GM12892 (cell line): ENCODE results near the gene ARNT2.

Experiments used
- DNase-seq: peaks from one replicate; pipeline ENCODE4 v3.0.0; 2011; ENCODE audit not compliant: insufficient read length
- FAIRE-seq: peaks from 2 replicates; lab custom pipeline; 2011; peaks lifted over from hg19 to GRCh38; lab: Jason Lieb, UNC
- POLR2A ChIP-seq: IDR thresholded peaks from 2 replicates; pipeline ENCODE4 v1.6.1; 2011; ENCODE audit warnings: low read depth, low read length, control low read depth
- POLR2AphosphoS5 ChIP-seq: IDR thresholded peaks from 2 replicates; pipeline ENCODE4 v1.6.1; 2011; ENCODE audit warnings: low read depth, low read length, control low read depth
- TAF1 ChIP-seq: IDR thresholded peaks from 2 replicates; pipeline ENCODE4 v1.6.1; 2011; ENCODE audit warnings: low read depth, mild to moderate bottlenecking, control low read depth, low read length, borderline replicate concordance

The ARNT2 gene

GRCh38 chr15:80514071-80514780 is 110.0 kb downstream of the ARNT2 start:
- TF ChIP-seq TAF1 = no peak
- no peak for TF ChIP-seq POLR2AphosphoS5
- no peak for FAIRE-seq
- DNase-seq = no peak

GRCh38 chr15:80517290-80517689 is 113.1 kb downstream of the ARNT2 start:
- TF ChIP-seq TAF1 (no peak), POLR2AphosphoS5 (no peak), POLR2A (no peak)
- FAIRE-seq (no peak), DNase-seq (no peak)

GRCh38 chr15:80518522-80518921 is 114.3 kb downstream of the ARNT2 start:
- no peak for FAIRE-seq

GRCh38 chr15:80523746-80524145 is 119.6 kb downstream of the ARNT2 start:
- DNase-seq = no peak
- TF ChIP-seq POLR2A (no peak), TAF1 (no peak), POLR2AphosphoS5 (no peak)
- FAIRE-seq = no peak

More at GRCh38 chr15:80518522-80518921, 114.3 kb downstream of the ARNT2 start:
- DNase-seq = no peak
- TF ChIP-seq POLR2AphosphoS5 (no peak), POLR2A (no peak), TAF1 (no peak)

DNA sequence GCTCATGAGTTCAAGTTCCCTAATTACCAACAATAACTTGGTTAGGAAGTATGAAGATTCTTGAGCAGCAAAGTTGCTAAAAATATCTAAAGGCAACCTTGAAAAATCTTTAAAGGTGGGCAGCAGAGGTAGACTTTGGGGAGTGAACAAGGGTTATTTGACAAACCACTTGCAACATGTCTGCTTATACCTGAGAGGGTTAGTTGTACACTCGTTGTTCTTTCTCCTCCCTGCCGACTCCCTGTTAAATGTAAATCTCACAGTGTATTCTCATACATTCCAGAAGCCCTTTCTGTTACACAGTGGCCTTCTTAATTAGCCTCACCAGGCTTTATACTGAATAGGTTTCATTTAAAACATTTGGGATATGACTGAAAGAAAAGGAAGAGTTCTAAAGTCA is 121.7 kb downstream of the ARNT2 start:
- TF ChIP-seq POLR2A (no peak), POLR2AphosphoS5 (no peak), TAF1 (no peak)
- FAIRE-seq (no peak), DNase-seq (no peak)

DNA sequence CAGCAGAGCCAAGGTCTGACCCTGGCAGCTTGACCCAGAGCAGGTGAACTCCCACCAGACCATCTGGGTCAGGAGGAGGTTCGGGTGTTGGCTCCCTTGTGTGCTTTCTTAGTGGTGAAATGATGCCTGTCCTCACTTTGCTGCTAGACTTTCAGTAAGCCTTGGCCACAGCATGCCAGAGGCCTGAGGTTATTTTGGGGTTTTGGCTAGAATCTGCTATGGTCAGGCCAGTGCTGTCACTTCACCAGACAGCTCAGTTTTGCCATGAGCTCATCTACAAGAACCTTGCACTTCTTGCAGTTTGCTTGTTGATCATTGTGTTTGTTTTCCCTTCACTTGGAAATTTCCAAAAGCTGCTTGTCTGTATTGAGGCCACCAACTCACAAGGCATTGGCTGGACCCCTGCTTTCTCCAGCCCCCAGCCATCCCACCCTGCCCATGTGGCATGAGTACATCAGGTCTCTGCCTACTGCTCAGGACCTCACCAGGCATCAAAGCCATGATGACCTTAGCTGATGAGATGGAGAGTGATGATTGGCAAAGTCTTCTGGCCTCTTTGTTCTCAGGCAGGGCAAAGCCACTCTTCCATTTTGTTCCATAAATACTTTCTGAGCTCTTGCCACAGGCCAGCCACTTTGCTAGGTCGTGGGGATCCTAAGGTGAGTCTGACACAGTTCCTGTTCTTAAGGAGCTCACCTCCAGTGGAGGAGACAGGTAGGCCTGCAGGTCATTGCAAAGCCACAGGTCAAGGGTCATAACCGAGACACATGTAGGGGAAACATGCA is 122.6 kb downstream of the ARNT2 start:
- TF ChIP-seq POLR2A = no peak
- TF ChIP-seq TAF1 = no peak
- TF ChIP-seq POLR2AphosphoS5 = no peak
- no peak for DNase-seq
- FAIRE-seq = no peak

DNA sequence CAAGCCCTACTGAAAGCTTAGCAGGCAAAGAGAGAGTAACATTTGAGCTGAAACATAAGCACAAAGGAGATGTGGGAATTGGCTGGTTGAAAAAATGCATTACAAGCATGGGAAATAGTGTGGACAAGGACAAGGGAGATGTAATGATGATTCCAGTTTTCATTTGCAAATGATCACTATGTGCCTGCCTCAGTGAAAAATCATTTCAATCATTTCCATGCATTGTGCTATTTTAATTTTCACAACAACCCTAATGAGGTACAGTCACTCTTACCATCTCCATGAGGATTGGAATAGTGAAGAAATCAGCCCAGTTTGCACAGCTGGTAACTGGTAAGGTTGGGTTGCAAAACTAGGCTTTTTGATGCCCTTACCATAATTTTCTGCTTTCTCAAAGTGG is 123.2 kb downstream of the ARNT2 start:
- no peak for DNase-seq
- no peak for FAIRE-seq
- TF ChIP-seq POLR2AphosphoS5 (no peak), POLR2A (no peak), TAF1 (no peak)

GRCh38 chr15:80527961-80528360 is 123.8 kb downstream of the ARNT2 start:
- TF ChIP-seq POLR2A (no peak), TAF1 (no peak), POLR2AphosphoS5 (no peak)
- FAIRE-seq (no peak), DNase-seq (no peak)

- TF ChIP-seq POLR2AphosphoS5 (no peak), POLR2A (no peak), TAF1 (no peak)
- FAIRE-seq (no peak), DNase-seq (no peak)
Measured at GRCh38 chr15:80530737-80531365, 126.7 kb downstream of the ARNT2 start.

- DNase-seq (no peak), FAIRE-seq (no peak)
- TF ChIP-seq TAF1 (no peak), POLR2A (no peak), POLR2AphosphoS5 (no peak)
Measured at GRCh38 chr15:80531388-80531787, 127.2 kb downstream of the ARNT2 start.

GRCh38 chr15:80531796-80532195 is 127.6 kb downstream of the ARNT2 start:
- TF ChIP-seq POLR2A = no peak
- no peak for TF ChIP-seq POLR2AphosphoS5
- no peak for TF ChIP-seq TAF1
- DNase-seq = no peak
- no peak for FAIRE-seq
